Endothelial cell of umbilical vein (primary cell): ENCODE measurements around the gene NMT1.

Experiments used
- CTCF ChIP-seq, 2 donors: IDR thresholded peaks; 1 replicate in 1 of 2; 2 replicates in 1 of 2; pipeline ENCODE4 v1.5.1; 2011; ENCODE audit warnings: low read length in 2 of 2, mild to moderate bottlenecking in 2 of 2, moderate library complexity in 2 of 2, control low read depth in 1 of 2, inconsistent platforms in 1 of 2, low read depth in 1 of 2; ENCODE audit not compliant: insufficient read depth in 1 of 2; ENCODE audit errors: extremely low read depth in 1 of 2
- EZH2 ChIP-seq: IDR thresholded peaks from 2 replicates; pipeline ENCODE4 v1.6.1; 2012; ENCODE audit warnings: borderline replicate concordance, low read depth, mild to moderate bottlenecking, moderate library complexity, low read length, inconsistent platforms; ENCODE audit not compliant: severe bottlenecking
- FOS ChIP-seq: IDR thresholded peaks from 2 replicates; pipeline ENCODE4 v1.6.1; 2011; ENCODE audit warnings: mild to moderate bottlenecking, low read length, moderate library complexity, borderline replicate concordance; ENCODE audit not compliant: insufficient read depth
- GATA2 ChIP-seq: IDR thresholded peaks from 2 replicates; pipeline ENCODE4 v1.7.0; 2011; ENCODE audit warnings: low read depth, mild to moderate bottlenecking, moderate library complexity, mixed read lengths, low read length; ENCODE audit not compliant: insufficient read length, insufficient read depth
- JUN ChIP-seq: IDR thresholded peaks from 2 replicates; pipeline ENCODE4 v1.6.1; 2011; ENCODE audit warnings: borderline replicate concordance, low read depth; ENCODE audit not compliant: insufficient read length, insufficient read depth
- MYC ChIP-seq: IDR thresholded peaks from one replicate; pipeline ENCODE4 v1.6.1; 2011; ENCODE audit warnings: mild to moderate bottlenecking, low read depth, low read length
- POLR2A ChIP-seq: IDR thresholded peaks from 2 replicates; pipeline ENCODE4 v1.6.1; 2012; ENCODE audit warnings: low read depth, mild to moderate bottlenecking, control low read depth, low read length
- POLR2AphosphoS5 ChIP-seq: IDR thresholded peaks from 2 replicates; pipeline ENCODE4 v1.6.1; 2012; ENCODE audit warnings: low read depth, mild to moderate bottlenecking, control low read depth, low read length, moderate library complexity; ENCODE audit not compliant: insufficient read depth
- TF ChIP-seq, protein P1 (sequence below): IDR thresholded peaks from 2 replicates; pipeline ENCODE4 v1.6.1; 2011; ENCODE audit not compliant: insufficient read depth, insufficient read length

GRCh38 chr17:45123076-45123770 is 62.1 kb downstream of the NMT1 start:
- TF ChIP-seq POLR2A (no peak), CTCF (IDR thresholded peaks at IDR 0.05; ENCODE audit: extremely low read depth in 1 of 2, insufficient read depth in 1 of 2, low read depth in 1 of 2, low read length in 2 of 2) (no peak), EZH2 (no peak), GATA2 (no peak), POLR2AphosphoS5 (no peak), MYC (no peak), JUN (no peak), FOS (no peak)
- TF ChIP-seq, protein P1, sequence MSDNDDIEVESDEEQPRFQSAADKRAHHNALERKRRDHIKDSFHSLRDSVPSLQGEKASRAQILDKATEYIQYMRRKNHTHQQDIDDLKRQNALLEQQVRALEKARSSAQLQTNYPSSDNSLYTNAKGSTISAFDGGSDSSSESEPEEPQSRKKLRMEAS, result no peak
